Measurements from ENCODE around the gene PARN. TPM values are rescaled to one million over a fixed set of nuclear protein-coding genes. Genes with fewer than 3 reads are reported as not detected.
"Not testable (repeated sequence)": the region's sequence is repeated elsewhere in the genome, so short reads cannot be mapped to it uniquely, and the experiment has no call there.

Gene PARN
- total and polyA plus RNA-seq, 2 experiments from 2014 or later, result 35.0 to 35.4 TPM

DNA sequence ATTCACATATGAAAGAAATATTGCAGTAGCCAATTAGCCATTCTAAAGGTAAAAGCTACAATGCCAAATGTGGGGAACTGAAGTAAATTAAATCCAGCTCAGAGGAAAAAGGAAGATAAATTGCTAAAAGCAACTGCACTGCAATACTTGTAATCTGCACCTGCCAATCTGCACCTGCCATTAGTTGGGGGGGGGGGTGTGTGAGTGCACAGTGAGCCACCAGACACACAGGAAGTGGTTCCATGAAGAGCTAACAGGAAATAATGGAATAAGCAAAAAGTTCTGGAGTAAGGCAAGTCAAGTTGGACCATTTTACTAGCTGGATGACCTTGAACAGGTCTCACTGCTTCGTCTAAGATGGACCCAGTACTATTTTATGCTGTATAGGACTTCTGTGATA lies 191.8 kb downstream of the PARN start:
- Histone ChIP-seq H3K4me3 (no peak overlapping the region), H3F3A (ENCODE audit: insufficient read depth) (no peaks in the 10 kb centered on the region), H3K79me2 (ENCODE audit: insufficient read depth) (no peaks in the 10 kb centered on the region), H3K4me2 (ENCODE audit: unreplicated experiment) (no peak overlapping the region), H4K20me1 (ENCODE audit: insufficient read depth) (no peaks in the 10 kb centered on the region), H3K27me3 (replicated peaks; ENCODE audit: insufficient read depth) (no peaks in the 10 kb centered on the region), H3K9ac (no peak overlapping the region), H2AFZ (no peak overlapping the region), H3K9me3 (ENCODE audit: low read depth) (no peaks in the 10 kb centered on the region), H3K27ac (no peak overlapping the region), H3K4me1 (ENCODE audit: insufficient read depth) (no peaks in the 10 kb centered on the region), H3K9me2 (ENCODE audit: insufficient read depth) (no peaks in the 10 kb centered on the region), H3K36me3 (ENCODE audit: low read depth) (no peaks in the 10 kb centered on the region; the same call in 1 of the 2 replicates)
- in situ Hi-C loops (cut with MboI), result loop anchor here (25.0 kb wide), 1 partner anchor 501 kb away; no protein-coding TSS in a partner anchor
- DNase-seq, result no peak
- TF ChIP-seq EZH2 (IDR thresholded peaks at IDR 0.05; ENCODE audit: insufficient read depth, poor library complexity, severe bottlenecking) (no peak), EZH2phosphoT487 (IDR thresholded peaks at IDR 0.05; ENCODE audit: insufficient read depth, low read depth) (no peak)
- WGBS, 2 experiments (ENCODE audit: low coverage in 1 of 2, low lambda C conversion rate in 2 of 2, missing lambda C conversion rate in 2 of 2), result 96 to 100% methylated on average over 1 of the region's 1 CpG

DNA sequence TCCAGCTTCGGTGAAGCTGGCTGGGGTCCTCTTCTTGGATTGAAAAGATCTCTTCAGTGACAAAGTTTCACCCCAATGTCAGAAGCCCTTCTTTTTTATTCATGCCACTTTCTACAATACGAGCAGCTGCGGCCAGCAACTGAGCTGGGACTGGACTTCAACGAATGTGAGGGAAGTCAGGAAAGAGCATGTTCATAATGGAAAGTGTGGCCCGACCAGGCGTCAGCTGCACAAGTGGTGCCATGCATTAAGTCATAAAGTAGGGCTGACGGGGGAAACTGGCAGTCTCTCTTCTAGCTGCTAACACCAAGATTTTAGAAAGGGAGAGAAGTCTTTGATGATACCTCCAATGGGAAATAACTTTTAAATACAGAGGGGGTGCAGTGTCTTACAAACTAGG lies 192.6 kb downstream of the PARN start:
- Histone ChIP-seq H3K4me2 (ENCODE audit: unreplicated experiment) (no peak overlapping the region), H3K27ac (no peak overlapping the region), H3F3A (ENCODE audit: insufficient read depth) (no peaks in the 10 kb centered on the region), H3K36me3 (ENCODE audit: low read depth) (no peaks in the 10 kb centered on the region), H2AFZ (no peak overlapping the region), H3K27me3 (replicated peaks; ENCODE audit: insufficient read depth) (no peaks in the 10 kb centered on the region), H4K20me1 (ENCODE audit: insufficient read depth) (no peaks in the 10 kb centered on the region), H3K9me2 (ENCODE audit: insufficient read depth) (no peaks in the 10 kb centered on the region), H3K4me1 (ENCODE audit: insufficient read depth) (no peaks in the 10 kb centered on the region), H3K4me3 (no peak overlapping the region), H3K9ac (no peak overlapping the region), H3K79me2 (ENCODE audit: insufficient read depth) (no peaks in the 10 kb centered on the region), H3K9me3 (ENCODE audit: low read depth) (no peaks in the 10 kb centered on the region)
- TF ChIP-seq EZH2 (IDR thresholded peaks at IDR 0.05; ENCODE audit: insufficient read depth, poor library complexity, severe bottlenecking) (no peak), EZH2phosphoT487 (IDR thresholded peaks at IDR 0.05; ENCODE audit: insufficient read depth, low read depth) (no peak)
- DNase-seq, result no peak
- in situ Hi-C loops (cut with MboI), result loop anchor here (25.0 kb wide), 1 partner anchor 500 kb away; no protein-coding TSS in a partner anchor
- 100% methylated on average over 7 of the region's 7 CpGs for WGBS, 2 experiments (ENCODE audit: low coverage in 1 of 2, low lambda C conversion rate in 2 of 2, missing lambda C conversion rate in 2 of 2)

DNA sequence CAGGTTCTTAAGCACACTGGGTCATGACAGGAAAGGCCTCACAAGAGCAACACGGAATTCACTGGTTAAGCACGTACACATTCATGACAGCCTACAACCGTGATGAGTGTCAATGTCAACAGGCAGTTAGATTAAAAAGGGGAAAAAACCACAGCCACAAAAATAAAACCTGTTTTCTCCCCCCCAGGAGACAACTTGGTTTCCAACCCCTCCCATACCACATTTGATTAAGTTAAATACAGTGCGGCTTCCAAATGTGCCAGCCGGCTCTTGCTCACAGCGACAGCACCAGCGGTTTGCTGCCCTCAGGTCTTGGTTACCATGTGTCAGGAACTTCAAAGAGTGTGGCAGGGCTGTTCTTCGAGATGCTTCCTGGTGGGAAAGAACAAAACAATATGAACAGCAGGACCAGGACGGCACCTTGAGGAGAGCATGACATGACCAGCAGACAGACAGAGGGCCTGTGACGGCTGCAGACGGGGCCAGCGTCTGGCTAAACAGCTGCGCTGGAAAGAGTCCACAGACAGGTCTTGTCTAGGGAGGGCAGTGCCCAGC lies 193.6 kb downstream of the PARN start:
- no peak overlapping the region for H3K4me3 ChIP-seq
- no peaks in the 10 kb centered on the region for H3K36me3 ChIP-seq (ENCODE audit: low read depth)
- no peak for DNase-seq
- WGBS, 2 experiments (ENCODE audit: low coverage in 1 of 2, low lambda C conversion rate in 2 of 2, missing lambda C conversion rate in 2 of 2), result 80 to 82% methylated on average over 13 of the region's 13 CpGs
- H3K4me2 ChIP-seq (ENCODE audit: unreplicated experiment), result no peak overlapping the region
- no peak overlapping the region for H3K27ac ChIP-seq
- no peak overlapping the region for H3K9ac ChIP-seq
- no peak for TF ChIP-seq EZH2phosphoT487 (IDR thresholded peaks at IDR 0.05; ENCODE audit: insufficient read depth, low read depth)
- TF ChIP-seq EZH2 (IDR thresholded peaks at IDR 0.05; ENCODE audit: insufficient read depth, poor library complexity, severe bottlenecking), result no peak
- no peaks in the 10 kb centered on the region for H3K27me3 ChIP-seq (replicated peaks; ENCODE audit: insufficient read depth)
- no peaks in the 10 kb centered on the region for H4K20me1 ChIP-seq (ENCODE audit: insufficient read depth)
- no peak overlapping the region for H2AFZ ChIP-seq
- no peaks in the 10 kb centered on the region for H3K4me1 ChIP-seq (ENCODE audit: insufficient read depth)
- H3K9me2 ChIP-seq (ENCODE audit: insufficient read depth), result no peaks in the 10 kb centered on the region
- in situ Hi-C loops (cut with MboI), result loop anchor here (25.0 kb wide), 1 partner anchor 499 kb away; no protein-coding TSS in a partner anchor
- no peaks in the 10 kb centered on the region for H3K79me2 ChIP-seq (ENCODE audit: insufficient read depth)
- H3F3A ChIP-seq (ENCODE audit: insufficient read depth), result no peaks in the 10 kb centered on the region
- H3K9me3 ChIP-seq (ENCODE audit: low read depth), result no peaks in the 10 kb centered on the region

DNA sequence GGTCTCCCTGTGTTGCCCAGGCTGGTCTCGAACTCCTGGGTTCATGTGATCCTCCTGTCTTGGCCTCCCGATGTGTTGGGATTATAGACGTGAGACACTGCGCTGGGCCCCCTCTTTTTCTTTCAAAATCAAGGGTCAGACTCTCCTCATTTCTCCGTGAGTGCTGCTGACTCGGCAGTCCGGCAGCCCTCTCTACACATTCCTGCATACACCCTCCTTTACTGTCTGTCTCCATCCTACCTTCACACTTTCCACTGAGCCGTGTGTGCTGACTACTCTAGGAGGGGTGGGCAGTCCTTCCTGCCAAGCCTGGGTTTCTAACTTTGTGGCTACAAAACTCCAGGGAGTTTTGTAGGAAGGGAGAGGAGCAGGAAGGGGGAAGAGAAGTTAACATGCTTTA lies 195.2 kb downstream of the PARN start:
- Histone ChIP-seq H2AFZ (no peak overlapping the region), H3K9ac (no peak overlapping the region), H4K20me1 (ENCODE audit: insufficient read depth) (no peaks in the 10 kb centered on the region), H3K9me2 (ENCODE audit: insufficient read depth) (no peaks in the 10 kb centered on the region), H3K27ac (no peak overlapping the region), H3F3A (ENCODE audit: insufficient read depth) (no peaks in the 10 kb centered on the region), H3K9me3 (ENCODE audit: low read depth) (no peaks in the 10 kb centered on the region), H3K36me3 (ENCODE audit: low read depth) (no peaks in the 10 kb centered on the region), H3K4me2 (ENCODE audit: unreplicated experiment) (no peak overlapping the region), H3K79me2 (ENCODE audit: insufficient read depth) (no peaks in the 10 kb centered on the region), H3K4me1 (ENCODE audit: insufficient read depth) (no peaks in the 10 kb centered on the region), H3K4me3 (no peak overlapping the region), H3K27me3 (replicated peaks; ENCODE audit: insufficient read depth) (no peaks in the 10 kb centered on the region)
- TF ChIP-seq EZH2 (IDR thresholded peaks at IDR 0.05; ENCODE audit: insufficient read depth, poor library complexity, severe bottlenecking), result no peak
- TF ChIP-seq EZH2phosphoT487 (IDR thresholded peaks at IDR 0.05; ENCODE audit: insufficient read depth, low read depth), result no peak
- in situ Hi-C loops (cut with MboI), result loop anchor here (25.0 kb wide), 1 partner anchor 498 kb away; no protein-coding TSS in a partner anchor
- 87 to 94% methylated on average over 8 of the region's 8 CpGs for WGBS, 2 experiments (ENCODE audit: low coverage in 1 of 2, low lambda C conversion rate in 2 of 2, missing lambda C conversion rate in 2 of 2)
- DNase-seq, result no peak

DNA sequence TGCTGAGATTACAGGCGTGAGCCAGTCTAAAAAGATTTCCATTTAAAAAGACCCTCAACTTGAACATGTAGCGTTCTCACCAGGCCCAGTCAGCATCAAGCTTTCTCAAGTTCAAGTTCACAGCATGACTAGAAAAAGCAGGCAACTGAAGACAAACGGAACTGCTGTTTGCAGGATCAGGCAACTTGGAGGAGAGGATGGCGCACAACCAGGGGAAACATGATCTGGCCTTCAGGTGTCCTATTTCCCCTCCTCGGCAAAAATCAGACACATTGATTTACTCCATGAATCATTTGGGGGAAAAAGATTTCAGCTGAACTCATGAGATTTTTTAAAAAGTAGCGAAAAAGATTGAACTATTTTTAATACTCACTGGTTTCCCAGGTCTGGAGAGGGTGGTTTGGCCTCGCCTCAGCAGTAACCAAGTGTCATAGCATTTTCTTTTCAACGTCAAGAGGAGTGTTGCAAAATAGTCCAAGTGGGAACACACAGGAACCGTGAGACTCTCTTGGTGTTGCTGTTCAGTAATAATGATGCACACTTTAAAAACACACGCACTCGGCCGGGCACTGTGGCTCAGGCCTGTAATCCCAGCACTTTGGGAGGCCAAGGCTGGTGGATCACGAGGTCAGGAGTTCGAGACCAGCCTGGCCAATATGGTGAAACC lies 201.0 kb downstream of the PARN start:
- not testable (repeated sequence) for H4K20me1 ChIP-seq (ENCODE audit: insufficient read depth); H3K4me3 ChIP-seq; DNase-seq; H3K9me2 ChIP-seq (ENCODE audit: insufficient read depth); H3K4me2 ChIP-seq (ENCODE audit: unreplicated experiment); H3K79me2 ChIP-seq (ENCODE audit: insufficient read depth); H3K27me3 ChIP-seq (replicated peaks; ENCODE audit: insufficient read depth); H3K27ac ChIP-seq; H2AFZ ChIP-seq; H3F3A ChIP-seq (ENCODE audit: insufficient read depth); H3K9ac ChIP-seq; H3K36me3 ChIP-seq (ENCODE audit: low read depth); H3K4me1 ChIP-seq (ENCODE audit: insufficient read depth); H3K9me3 ChIP-seq (ENCODE audit: low read depth)
- in situ Hi-C loops (cut with MboI), result loop anchor here (25.0 kb wide), 1 partner anchor 492 kb away; no protein-coding TSS in a partner anchor
- 90 to 92% methylated on average over 14 of the region's 14 CpGs for WGBS, 2 experiments (ENCODE audit: low coverage in 1 of 2, low lambda C conversion rate in 2 of 2, missing lambda C conversion rate in 2 of 2)
